Fibroblast of skin of left quadriceps (primary cell): ENCODE measurements around the gene UBXN1.
A peak's percentile ranks its signal among the peaks of the same experiment; 100 is the strongest.

Experiments
- DNase-seq, 2 experiments: peaks; one replicate each; pipeline ENCODE4 v3.0.0-alpha.2; 2013; ENCODE audit warnings: low read depth in 2 of 2

The UBXN1 gene

GRCh38 chr11:62678770-62679696, at the start of gene UBXN1:
Gene UBXN1 (minus strand): TSS chr11:62679073. CDS start chr11:62678923, 150 bp downstream.
- peak; percentile 71 to 80 for DNase-seq

- DNase-seq, result peak; percentile 67 to 71
These were observed 49.5 kb upstream of the UBXN1 start, which contains the start of gene TTC9C for GRCh38 chr11:62728171-62728988. Gene TTC9C (plus strand): TSS chr11:62728486. CDS start chr11:62728849, 363 bp downstream.

GRCh38 chr11:62727872-62728170, 48.9 kb upstream of the UBXN1 start:
- peak; percentile 97 to 98 for DNase-seq

- DNase-seq, result peak; percentile 98 to 99
These were observed 48.4 kb upstream of the UBXN1 start, which contains the start of gene HNRNPUL2 for GRCh38 chr11:62727165-62727871. Gene HNRNPUL2 (minus strand): TSS chr11:62727457. CDS start chr11:62727156, 301 bp downstream.

- DNase-seq, result no peak
These were observed 48.0 kb upstream of the UBXN1 start for GRCh38 chr11:62726915-62727164.

GRCh38 chr11:62726156-62726914, 47.5 kb upstream of the UBXN1 start:
- DNase-seq, result no peak

- no peak for DNase-seq
These were observed 46.8 kb upstream of the UBXN1 start for GRCh38 chr11:62725646-62726045.

GRCh38 chr11:62724171-62724570, 45.3 kb upstream of the UBXN1 start:
- DNase-seq, result no peak

- DNase-seq, result no peak
These were observed 43.1 kb upstream of the UBXN1 start for GRCh38 chr11:62721994-62722393.

GRCh38 chr11:62719302-62719978, 40.6 kb upstream of the UBXN1 start:
- DNase-seq, result no peak

- DNase-seq, result no peak
These were observed 37.9 kb upstream of the UBXN1 start for GRCh38 chr11:62716816-62717215.

GRCh38 chr11:62716206-62716605, 37.3 kb upstream of the UBXN1 start:
- DNase-seq, result no peak

- no peak for DNase-seq
These were observed 36.6 kb upstream of the UBXN1 start for GRCh38 chr11:62715150-62716130.

GRCh38 chr11:62713343-62713742, 34.5 kb upstream of the UBXN1 start:
- no peak for DNase-seq

- DNase-seq, result no peak
These were observed 34.0 kb upstream of the UBXN1 start for GRCh38 chr11:62712861-62713260.

- DNase-seq, result no peak
These were observed 33.5 kb upstream of the UBXN1 start for GRCh38 chr11:62712276-62712812.

GRCh38 chr11:62710001-62710345, 31.1 kb upstream of the UBXN1 start:
- no peak for DNase-seq

- peak; percentile 95 for DNase-seq
These were observed 30.6 kb upstream of the UBXN1 start for GRCh38 chr11:62709247-62710000.

- DNase-seq, result no peak
These were observed 29.9 kb upstream of the UBXN1 start for GRCh38 chr11:62708793-62709192.
